Liver (tissue), 9 donors: Measurements from ENCODE around the gene BFSP1. TPM values are rescaled to one million over a fixed set of nuclear protein-coding genes. Genes with fewer than 3 reads are reported as not detected.

ENCODE experiments used
- DNase-seq: peaks from one replicate; pipeline ENCODE4 v3.0.0-alpha.2; 2017; ENCODE audit warnings: low spot score
- H3K27ac ChIP-seq, 2 donors: one replicate each; pipeline ENCODE4 v1.7.0; 2013; ENCODE audit warnings: inconsistent platforms in 2 of 2, low read length in 2 of 2, control low read depth in 1 of 2, low read depth in 1 of 2, mild to moderate bottlenecking in 1 of 2
- H3K27me3 ChIP-seq, 4 donors: one replicate each; pipeline versions ENCODE4 v1.6.1 to v1.7.0; 2013; ENCODE audit warnings: low read length in 3 of 4, inconsistent platforms in 1 of 4, mild to moderate bottlenecking in 1 of 4, moderate library complexity in 1 of 4; ENCODE audit not compliant: control insufficient read depth in 4 of 4, insufficient read depth in 4 of 4
- H3K36me3 ChIP-seq, 4 donors: one replicate each; pipeline versions ENCODE4 v1.6.1 to v1.7.0; 2013; ENCODE audit warnings: low read length in 3 of 4, mild to moderate bottlenecking in 3 of 4, low read depth in 1 of 4, moderate library complexity in 1 of 4; ENCODE audit not compliant: control insufficient read depth in 4 of 4, insufficient read depth in 3 of 4
- H3K4me1 ChIP-seq, 4 donors: one replicate each; pipeline versions ENCODE4 v1.6.1 to v1.7.0; 2013; ENCODE audit warnings: low read length in 3 of 4, mild to moderate bottlenecking in 3 of 4, moderate library complexity in 1 of 4; ENCODE audit not compliant: control insufficient read depth in 4 of 4, insufficient read depth in 4 of 4
- H3K4me3 ChIP-seq, 3 donors: one replicate each; pipeline versions ENCODE4 v1.6.1 to v1.7.0; 2013; ENCODE audit warnings: low read length in 3 of 3, control low read depth in 1 of 3, low read depth in 1 of 3, mild to moderate bottlenecking in 1 of 3
- H3K9ac ChIP-seq, 2 donors: one replicate each; pipeline ENCODE4 v1.7.0; 2013; ENCODE audit warnings: low read length in 2 of 2, mild to moderate bottlenecking in 2 of 2, moderate library complexity in 2 of 2, control low read depth in 1 of 2, low read depth in 1 of 2
- H3K9me3 ChIP-seq, 4 donors: one replicate each; pipeline versions ENCODE4 v1.6.1 to v1.7.0; 2013; ENCODE audit warnings: low read length in 3 of 4; ENCODE audit not compliant: control insufficient read depth in 4 of 4
- EGR1 ChIP-seq, 2 donors: IDR thresholded peaks; 2 replicates each; pipeline ENCODE4 v1.6.1; 2016 to 2018; ENCODE audit warnings: antibody characterized with exemption in 2 of 2, low read depth in 2 of 2
- FOXA1 ChIP-seq: IDR thresholded peaks from 2 replicates; pipeline ENCODE4 v1.6.1; 2016; ENCODE audit warnings: antibody characterized with exemption
- FOXA2 ChIP-seq: IDR thresholded peaks from 2 replicates; pipeline ENCODE4 v1.6.1; 2016; ENCODE audit warnings: antibody characterized with exemption
- GABPA ChIP-seq, 2 donors: IDR thresholded peaks in 1 of 2; conservative IDR thresholded peaks in 1 of 2; 2 replicates each; pipeline ENCODE4 v1.6.1; 2016; ENCODE audit warnings: antibody characterized with exemption in 2 of 2, mild to moderate bottlenecking in 1 of 2, moderate library complexity in 1 of 2
- HNF4A ChIP-seq, 2 donors: conservative IDR thresholded peaks; 2 replicates each; pipeline ENCODE4 v1.6.1; 2016; ENCODE audit warnings: antibody characterized with exemption in 2 of 2, mild to moderate bottlenecking in 2 of 2
- HNF4G ChIP-seq: IDR thresholded peaks from 2 replicates; pipeline ENCODE4 v1.6.1; 2016; ENCODE audit warnings: antibody characterized with exemption
- JUND ChIP-seq, 2 donors: IDR thresholded peaks; 2 replicates each; pipeline ENCODE4 v1.6.1; 2016; ENCODE audit warnings: antibody characterized with exemption in 2 of 2
- RAD21 ChIP-seq, 2 donors: IDR thresholded peaks; 2 replicates each; pipeline ENCODE4 v1.6.1; 2016; ENCODE audit warnings: antibody characterized with exemption in 2 of 2, mild to moderate bottlenecking in 2 of 2
- RXRA ChIP-seq, 2 donors: IDR thresholded peaks; 2 replicates each; pipeline ENCODE4 v1.6.1; 2017 to 2018; ENCODE audit warnings: antibody characterized with exemption in 2 of 2, mild to moderate bottlenecking in 1 of 2
- SP1 ChIP-seq: IDR thresholded peaks from 2 replicates; pipeline ENCODE4 v1.6.1; 2018; ENCODE audit warnings: antibody characterized with exemption, mild to moderate bottlenecking
- TAF1 ChIP-seq: conservative IDR thresholded peaks from 2 replicates; pipeline ENCODE4 v1.6.1; 2016; ENCODE audit warnings: antibody characterized with exemption, mild to moderate bottlenecking
- YY1 ChIP-seq: IDR thresholded peaks from 2 replicates; pipeline ENCODE4 v1.6.1; 2016; ENCODE audit warnings: antibody characterized with exemption, mild to moderate bottlenecking
- WGBS: extraction: QIAGEN DNeasy Blood & Tissue Kit; methylation state at CpG from one replicate; pipeline ENCODE4 v1.1.7; 2013; 5-methylcytosine and 5-hydroxymethylcytosine counted together
- polyA plus RNA-seq, 2 donors: library from polyadenylated mRNA; stranded (reverse) in 1 of 2; unstranded in 1 of 2; fragments of 200-250 nt in 1 of 2; fragments of >200 nt in 1 of 2; fragmentation: Nextera tagmentation in 1 of 2; extraction: Ambion mirVana in 1 of 2; gene quantifications; one replicate each; pipeline versions ENCODE4 v1.2.1 to v1.2.3, GENCODE V29; 2013 to 2015
- total RNA-seq, 2 donors: library from RNA; depleted of rRNA; stranded (reverse); fragments of >200 nt; gene quantifications; one replicate each; pipeline ENCODE4 v1.2.3, GENCODE V29; 2014
- TF ChIP-seq, protein P1 (sequence below): fragments of 150-350 bp; IDR thresholded peaks from 2 replicates; pipeline ENCODE4 v1.5.1; 2017; ENCODE audit warnings: improper control_type of control experiment, low read depth, low read length; ENCODE audit not compliant: missing input control
- TF ChIP-seq, protein P2 (sequence below): IDR thresholded peaks from 2 replicates; pipeline ENCODE4 v1.6.1; 2016; ENCODE audit warnings: antibody characterized with exemption
- TF ChIP-seq, protein P3 (sequence below): IDR thresholded peaks from 2 replicates; pipeline ENCODE4 v1.6.1; 2016; ENCODE audit warnings: antibody characterized with exemption
- TF ChIP-seq, protein P4 (sequence below): IDR thresholded peaks from 2 replicates; pipeline ENCODE4 v1.6.1; 2016; ENCODE audit warnings: antibody characterized with exemption
- donor health status: healthy.
- donor health status: healthy.
- donor health status: healthy.
- donor health status: healthy.
- donor health status: healthy.

The BFSP1 gene
- total and polyA plus RNA-seq, 4 donors = 0.14 to 0.28 (median 0.21) TPM

DNA sequence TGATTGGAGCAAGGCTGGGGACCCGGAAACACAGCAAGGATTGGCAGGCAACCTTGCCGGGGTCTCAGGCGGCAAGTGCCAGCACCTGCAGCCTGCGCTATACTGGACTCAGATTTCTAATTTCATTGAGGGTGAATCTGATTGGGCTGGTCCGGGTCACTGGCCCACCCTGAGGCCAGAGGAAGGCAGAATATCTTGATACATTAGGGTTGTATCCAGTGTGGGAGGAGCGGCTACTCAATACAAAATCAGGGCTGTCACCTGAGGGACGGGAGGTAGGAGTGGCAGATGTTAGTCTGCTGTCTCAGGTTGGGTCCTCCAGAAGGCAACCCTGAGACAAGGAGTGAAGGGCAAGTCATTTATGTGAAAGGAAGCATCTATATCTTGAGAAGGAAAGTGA lies 40.7 kb downstream of the BFSP1 start:
- H3K9me3 ChIP-seq = no peaks in the 10 kb centered on the region
- H3K27me3 ChIP-seq = no peaks in the 10 kb centered on the region
- WGBS = 89% methylated on average over 7 of the region's 7 CpGs
- no peak overlapping the region for H3K9ac ChIP-seq
- no peaks in the 10 kb centered on the region for H3K36me3 ChIP-seq
- H3K27ac ChIP-seq = no peak overlapping the region
- no peaks in the 10 kb centered on the region for H3K4me1 ChIP-seq
- TF ChIP-seq YY1 (no peak), GABPA (IDR thresholded peaks at IDR 0.05 in 1 of 2, conservative IDR thresholded peaks at IDR 0.05 in 1 of 2) (no peak), JUND (IDR thresholded peaks at IDR 0.05) (no peak)
- H3K4me3 ChIP-seq = no peak overlapping the region
- DNase-seq = no peak

DNA sequence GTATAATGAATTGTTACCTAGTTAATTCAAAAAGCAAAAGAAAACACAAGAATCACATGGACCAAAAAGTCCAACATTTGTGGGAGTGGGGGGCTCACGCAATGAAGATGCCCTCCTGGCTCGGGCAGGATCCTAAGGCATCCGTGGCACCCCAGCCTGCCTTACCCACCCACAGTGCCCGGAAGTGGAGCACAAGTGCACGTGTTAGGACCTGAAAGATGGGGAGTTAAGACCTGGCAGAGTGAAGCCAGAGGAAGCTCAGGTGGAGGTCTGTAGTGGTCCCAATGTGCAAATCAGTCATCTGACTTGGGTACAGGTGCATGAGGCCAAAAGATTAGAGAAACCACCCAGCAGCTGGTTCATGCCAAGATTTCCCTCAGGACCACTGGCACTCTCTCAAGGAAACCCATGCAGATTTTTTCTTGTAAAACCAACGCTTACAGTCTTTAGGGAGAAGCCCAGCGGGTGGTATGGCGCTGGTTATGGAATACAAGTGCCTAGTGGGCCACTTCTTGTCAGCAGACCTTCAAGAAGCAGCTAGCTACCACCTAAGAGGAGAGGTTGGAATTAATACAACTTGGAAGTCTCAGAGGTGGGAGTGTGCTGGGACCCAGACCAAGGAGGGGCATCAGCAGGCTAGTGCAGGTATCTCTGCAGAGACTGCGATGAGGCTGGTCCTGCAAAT lies 42.1 kb downstream of the BFSP1 start:
- H3K4me1 ChIP-seq = no peaks in the 10 kb centered on the region
- peaks cover 0 to 2% (median under 1%) of the 10 kb centered on the region in 4 donors for H3K27me3 ChIP-seq
- WGBS = 89% methylated on average over 9 of the region's 9 CpGs
- TF ChIP-seq YY1 (no peak), EGR1 (IDR thresholded peaks at IDR 0.05; ENCODE audit: low read depth in 2 of 2) (no peak), RAD21 (IDR thresholded peaks at IDR 0.05) (no peak), TAF1 (no peak), HNF4G (no peak), FOXA1 (no peak), HNF4A (conservative IDR thresholded peaks at IDR 0.05) (no peak), SP1 (no peak), FOXA2 (no peak)
- TF ChIP-seq, protein P1, sequence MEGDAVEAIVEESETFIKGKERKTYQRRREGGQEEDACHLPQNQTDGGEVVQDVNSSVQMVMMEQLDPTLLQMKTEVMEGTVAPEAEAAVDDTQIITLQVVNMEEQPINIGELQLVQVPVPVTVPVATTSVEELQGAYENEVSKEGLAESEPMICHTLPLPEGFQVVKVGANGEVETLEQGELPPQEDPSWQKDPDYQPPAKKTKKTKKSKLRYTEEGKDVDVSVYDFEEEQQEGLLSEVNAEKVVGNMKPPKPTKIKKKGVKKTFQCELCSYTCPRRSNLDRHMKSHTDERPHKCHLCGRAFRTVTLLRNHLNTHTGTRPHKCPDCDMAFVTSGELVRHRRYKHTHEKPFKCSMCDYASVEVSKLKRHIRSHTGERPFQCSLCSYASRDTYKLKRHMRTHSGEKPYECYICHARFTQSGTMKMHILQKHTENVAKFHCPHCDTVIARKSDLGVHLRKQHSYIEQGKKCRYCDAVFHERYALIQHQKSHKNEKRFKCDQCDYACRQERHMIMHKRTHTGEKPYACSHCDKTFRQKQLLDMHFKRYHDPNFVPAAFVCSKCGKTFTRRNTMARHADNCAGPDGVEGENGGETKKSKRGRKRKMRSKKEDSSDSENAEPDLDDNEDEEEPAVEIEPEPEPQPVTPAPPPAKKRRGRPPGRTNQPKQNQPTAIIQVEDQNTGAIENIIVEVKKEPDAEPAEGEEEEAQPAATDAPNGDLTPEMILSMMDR = no peak
- TF ChIP-seq, protein P2, sequence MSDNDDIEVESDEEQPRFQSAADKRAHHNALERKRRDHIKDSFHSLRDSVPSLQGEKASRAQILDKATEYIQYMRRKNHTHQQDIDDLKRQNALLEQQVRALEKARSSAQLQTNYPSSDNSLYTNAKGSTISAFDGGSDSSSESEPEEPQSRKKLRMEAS = no peak
- H3K9me3 ChIP-seq = peaks cover 0 to 5% (median 0%) of the 10 kb centered on the region in 4 donors
- no peak overlapping the region for H3K4me3 ChIP-seq
- no peak overlapping the region for H3K27ac ChIP-seq
- no peak for DNase-seq
- H3K36me3 ChIP-seq = no peaks in the 10 kb centered on the region
- no peak overlapping the region for H3K9ac ChIP-seq

DNA sequence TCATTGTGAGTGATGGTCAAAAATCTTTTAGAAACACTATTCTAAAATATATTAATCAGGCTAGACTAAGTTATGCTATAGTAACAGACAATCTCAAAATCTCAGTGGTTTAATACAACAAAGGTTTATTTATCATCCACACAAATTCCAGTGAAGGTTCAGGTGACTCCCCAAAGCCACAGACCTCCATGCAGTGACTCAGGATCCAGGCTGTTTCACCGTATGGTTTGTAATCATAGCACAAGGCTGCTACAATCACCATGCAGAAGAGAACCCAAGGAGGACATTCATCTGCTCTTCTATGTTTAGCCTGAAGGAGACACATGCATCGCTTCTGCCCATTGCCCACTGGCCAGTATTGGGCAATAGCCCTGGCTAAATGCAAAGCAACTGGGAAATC lies 46.2 kb downstream of the BFSP1 start:
- H3K27me3 ChIP-seq = peaks cover 0 to 4% (median 1%) of the 10 kb centered on the region in 4 donors
- H3K4me3 ChIP-seq = no peak overlapping the region
- no peaks in the 10 kb centered on the region for H3K4me1 ChIP-seq
- no peak for TF ChIP-seq FOXA1
- TF ChIP-seq JUND (IDR thresholded peaks at IDR 0.05) = no peak
- no peak for TF ChIP-seq RAD21 (IDR thresholded peaks at IDR 0.05)
- TF ChIP-seq, protein P1 = no peak
- no peak for TF ChIP-seq EGR1 (IDR thresholded peaks at IDR 0.05; ENCODE audit: low read depth in 2 of 2)
- no peak for TF ChIP-seq SP1
- TF ChIP-seq, protein P3, sequence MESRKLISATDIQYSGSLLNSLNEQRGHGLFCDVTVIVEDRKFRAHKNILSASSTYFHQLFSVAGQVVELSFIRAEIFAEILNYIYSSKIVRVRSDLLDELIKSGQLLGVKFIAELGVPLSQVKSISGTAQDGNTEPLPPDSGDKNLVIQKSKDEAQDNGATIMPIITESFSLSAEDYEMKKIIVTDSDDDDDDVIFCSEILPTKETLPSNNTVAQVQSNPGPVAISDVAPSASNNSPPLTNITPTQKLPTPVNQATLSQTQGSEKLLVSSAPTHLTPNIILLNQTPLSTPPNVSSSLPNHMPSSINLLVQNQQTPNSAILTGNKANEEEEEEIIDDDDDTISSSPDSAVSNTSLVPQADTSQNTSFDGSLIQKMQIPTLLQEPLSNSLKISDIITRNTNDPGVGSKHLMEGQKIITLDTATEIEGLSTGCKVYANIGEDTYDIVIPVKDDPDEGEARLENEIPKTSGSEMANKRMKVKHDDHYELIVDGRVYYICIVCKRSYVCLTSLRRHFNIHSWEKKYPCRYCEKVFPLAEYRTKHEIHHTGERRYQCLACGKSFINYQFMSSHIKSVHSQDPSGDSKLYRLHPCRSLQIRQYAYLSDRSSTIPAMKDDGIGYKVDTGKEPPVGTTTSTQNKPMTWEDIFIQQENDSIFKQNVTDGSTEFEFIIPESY = no peak
- TF ChIP-seq FOXA2 = no peak
- TF ChIP-seq TAF1 = no peak
- TF ChIP-seq RXRA (IDR thresholded peaks at IDR 0.05) = no peak
- no peak for TF ChIP-seq YY1
- TF ChIP-seq, protein P4, sequence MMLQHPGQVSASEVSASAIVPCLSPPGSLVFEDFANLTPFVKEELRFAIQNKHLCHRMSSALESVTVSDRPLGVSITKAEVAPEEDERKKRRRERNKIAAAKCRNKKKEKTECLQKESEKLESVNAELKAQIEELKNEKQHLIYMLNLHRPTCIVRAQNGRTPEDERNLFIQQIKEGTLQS = no peak
- H3K9ac ChIP-seq = no peak overlapping the region
- no peaks in the 10 kb centered on the region for H3K36me3 ChIP-seq
- WGBS = 92% methylated on average over 2 of the region's 2 CpGs
- H3K27ac ChIP-seq = no peak overlapping the region
- DNase-seq = no peak
- H3K9me3 ChIP-seq = peaks cover 0 to 5% (median 0%) of the 10 kb centered on the region in 4 donors
